Cardiac fibroblast (primary cell): ENCODE data around the gene LIX1L.

Source experiments
- DNase-seq, 2 donors: peaks; one replicate each; pipeline versions ENCODE4 v3.0.0 to v3.0.0-alpha.2; 2010; ENCODE audit warnings: low read depth in 2 of 2
- H3K4me3 ChIP-seq, 2 donors: replicated peaks in 1 of 2; 1 replicate in 1 of 2; 2 replicates in 1 of 2; pipeline ENCODE4 v1.5.1; 2011; ENCODE audit warnings: low read depth in 2 of 2, low read length in 2 of 2, mild to moderate bottlenecking in 2 of 2, moderate library complexity in 1 of 2
- CTCF ChIP-seq: IDR thresholded peaks from one replicate; pipeline ENCODE4 v1.5.1; 2011; ENCODE audit warnings: low read depth, mild to moderate bottlenecking, low read length, inconsistent platforms

Gene LIX1L

GRCh38 chr1:145947551-145947950 is 10.3 kb downstream of the LIX1L start:
- TF ChIP-seq CTCF, result no peak
- DNase-seq, result no peak
- H3K4me3 ChIP-seq, result no peak overlapping the region

GRCh38 chr1:145946477-145946986 is 11.3 kb downstream of the LIX1L start:
- DNase-seq, result no peak
- TF ChIP-seq CTCF, result no peak
- H3K4me3 ChIP-seq, result no peak overlapping the region

GRCh38 chr1:145944532-145944931 is 13.3 kb downstream of the LIX1L start:
- H3K4me3 ChIP-seq, result no peak overlapping the region
- no peak for DNase-seq
- TF ChIP-seq CTCF, result no peak

DNA sequence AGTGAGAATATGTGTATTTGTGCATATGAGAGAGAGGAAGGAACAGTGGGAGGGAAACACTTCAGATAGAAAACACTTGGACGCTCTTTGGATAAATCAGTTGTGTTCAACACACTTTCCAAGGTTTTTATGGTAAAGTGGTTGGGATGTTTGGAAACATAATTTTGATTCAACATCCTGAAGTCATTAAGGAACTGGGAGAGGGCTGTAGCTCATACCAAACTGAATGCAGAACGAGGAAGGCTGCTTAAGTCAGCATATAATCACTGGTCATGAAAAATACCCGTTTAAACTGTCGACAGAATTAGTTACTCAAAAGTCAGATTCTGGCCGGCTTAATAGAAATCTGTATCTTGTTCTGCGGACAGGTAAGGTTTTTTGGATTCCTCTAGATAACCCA is 14.9 kb downstream of the LIX1L start:
- no peak overlapping the region for H3K4me3 ChIP-seq
- no peak for DNase-seq
- TF ChIP-seq CTCF, result no peak

DNA sequence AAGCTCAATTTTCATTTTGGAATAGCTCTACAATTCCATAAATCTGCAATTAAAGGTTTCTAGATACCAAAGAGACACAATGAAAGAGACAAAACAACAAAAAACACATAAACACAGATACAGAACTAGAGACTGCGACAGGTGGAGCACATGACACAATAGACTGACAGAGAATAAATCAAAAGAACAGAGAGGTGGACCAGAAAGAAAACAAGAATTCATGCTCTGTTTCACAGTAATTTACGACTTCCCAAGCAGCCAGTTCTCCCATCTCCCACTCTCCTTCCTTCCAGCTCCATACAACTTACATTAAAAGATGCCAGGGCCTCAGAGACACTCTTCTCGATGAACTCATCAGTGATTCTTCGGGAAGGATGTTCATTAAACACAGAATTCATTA is 15.4 kb downstream of the LIX1L start:
- TF ChIP-seq CTCF, result no peak
- no peak overlapping the region for H3K4me3 ChIP-seq
- no peak for DNase-seq

DNA sequence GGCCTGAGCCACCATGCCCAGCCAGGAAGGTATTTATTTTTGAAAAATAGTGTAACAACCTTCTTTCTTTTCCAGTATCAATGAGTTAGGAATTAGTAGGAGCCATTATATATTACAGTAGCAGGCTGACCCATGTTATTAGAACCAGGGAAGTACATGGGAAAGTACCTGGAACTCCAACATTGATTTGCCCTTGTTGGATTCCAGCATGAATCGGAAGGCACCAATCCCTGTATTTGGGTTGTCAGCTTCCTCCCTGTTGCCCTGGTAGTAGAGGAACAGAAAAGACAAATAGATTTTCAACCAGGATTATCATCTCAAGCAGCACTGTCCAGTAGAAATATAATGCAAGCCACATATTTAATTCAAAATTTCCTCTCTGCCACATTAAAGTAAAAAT is 20.4 kb downstream of the LIX1L start:
- no peak for TF ChIP-seq CTCF
- no peak overlapping the region for H3K4me3 ChIP-seq
- DNase-seq, result no peak

DNA sequence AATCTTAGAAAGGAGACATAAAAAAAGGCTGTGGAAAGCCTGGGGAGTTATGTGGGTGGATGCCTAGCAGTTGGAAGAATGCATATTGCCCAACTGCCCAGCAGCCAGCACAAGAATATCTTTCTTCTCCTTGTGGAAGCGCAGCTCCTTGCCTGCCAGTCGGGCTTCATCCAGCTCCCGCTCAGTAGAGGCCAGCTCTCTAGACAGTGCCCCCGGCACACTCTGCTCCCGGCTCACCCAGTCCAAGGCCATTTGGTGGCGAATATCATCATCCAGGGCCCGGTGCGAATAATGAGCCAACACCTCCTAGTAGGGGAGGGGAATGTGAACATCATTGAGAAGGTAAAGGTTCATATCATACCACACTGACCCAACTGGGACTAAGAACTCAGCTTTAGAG is 21.6 kb downstream of the LIX1L start:
- no peak for TF ChIP-seq CTCF
- DNase-seq, result no peak
- H3K4me3 ChIP-seq, result no peak overlapping the region
